ENCODE results near the gene TTC28. TPM values are rescaled to one million over a fixed set of nuclear protein-coding genes. Genes with fewer than 3 reads are reported as not detected.

Gene TTC28
- total RNA-seq, 1 donor from 2014 or later = 1.3 TPM

- no peak for DNase-seq (ENCODE audit: low read depth)
- no peaks in the 10 kb centered on the region for H3K36me3 ChIP-seq (ENCODE audit: control insufficient read depth, insufficient read depth, low read length)
- no peak overlapping the region for H3K4me3 ChIP-seq (ENCODE audit: low read depth, low read length)
- H3K27me3 ChIP-seq (ENCODE audit: control insufficient read depth, insufficient read depth, low read length) = peaks cover 3% of the 10 kb centered on the region
- peak; percentile 7 for FAIRE-seq
- TF ChIP-seq CTCF (IDR thresholded peaks at IDR 0.05; ENCODE audit: insufficient read depth, low read length, severe bottlenecking) = no peak
Measured at GRCh38 chr22:28030473-28030872, 649.2 kb downstream of the TTC28 start.

GRCh38 chr22:28029956-28030355, 649.7 kb downstream of the TTC28 start:
- Histone ChIP-seq H3K27me3 (ENCODE audit: control insufficient read depth, insufficient read depth, low read length) (peaks cover 3% of the 10 kb centered on the region), H3K4me3 (ENCODE audit: low read depth, low read length) (no peak overlapping the region), H3K36me3 (ENCODE audit: control insufficient read depth, insufficient read depth, low read length) (no peaks in the 10 kb centered on the region)
- DNase-seq (ENCODE audit: low read depth) (no peak), FAIRE-seq (peak; percentile 58)
- TF ChIP-seq CTCF (IDR thresholded peaks at IDR 0.05; ENCODE audit: insufficient read depth, low read length, severe bottlenecking) = no peak

GRCh38 chr22:28029201-28029948, 650.3 kb downstream of the TTC28 start:
- H3K27me3 ChIP-seq (ENCODE audit: control insufficient read depth, insufficient read depth, low read length) = no peaks in the 10 kb centered on the region
- H3K36me3 ChIP-seq (ENCODE audit: control insufficient read depth, insufficient read depth, low read length) = no peaks in the 10 kb centered on the region
- peak; percentile 22 for DNase-seq (ENCODE audit: low read depth)
- TF ChIP-seq CTCF (IDR thresholded peaks at IDR 0.05; ENCODE audit: insufficient read depth, low read length, severe bottlenecking) = no peak
- H3K4me3 ChIP-seq (ENCODE audit: low read depth, low read length) = no peak overlapping the region
- FAIRE-seq = peak; percentile 75

- Histone ChIP-seq H3K36me3 (ENCODE audit: control insufficient read depth, insufficient read depth, low read length) (no peaks in the 10 kb centered on the region), H3K4me3 (ENCODE audit: low read depth, low read length) (no peak overlapping the region), H3K27me3 (ENCODE audit: control insufficient read depth, insufficient read depth, low read length) (no peaks in the 10 kb centered on the region)
- FAIRE-seq (no peak), DNase-seq (ENCODE audit: low read depth) (no peak)
- no peak for TF ChIP-seq CTCF (IDR thresholded peaks at IDR 0.05; ENCODE audit: insufficient read depth, low read length, severe bottlenecking)
Measured at GRCh38 chr22:28027453-28028448, 651.9 kb downstream of the TTC28 start.

GRCh38 chr22:28025866-28026575, 653.6 kb downstream of the TTC28 start:
- no peaks in the 10 kb centered on the region for H3K27me3 ChIP-seq (ENCODE audit: control insufficient read depth, insufficient read depth, low read length)
- no peak for TF ChIP-seq CTCF (IDR thresholded peaks at IDR 0.05; ENCODE audit: insufficient read depth, low read length, severe bottlenecking)
- no peak for FAIRE-seq
- H3K36me3 ChIP-seq (ENCODE audit: control insufficient read depth, insufficient read depth, low read length) = no peaks in the 10 kb centered on the region
- no peak overlapping the region for H3K4me3 ChIP-seq (ENCODE audit: low read depth, low read length)
- DNase-seq (ENCODE audit: low read depth) = no peak

All from bronchial epithelial cell (primary cell).